ENCODE results near the gene BRD2.

The BRD2 gene

GRCh38 chr6:32973144-32974015 is 5.0 kb downstream of the BRD2 start:
- no peak for DNase-seq

GRCh38 chr6:32974016-32974333 is 5.6 kb downstream of the BRD2 start:
- no peak for DNase-seq

- no peak for DNase-seq
Observed at GRCh38 chr6:32974541-32975308, 6.3 kb downstream of the BRD2 start.

GRCh38 chr6:32975886-32976285 is 7.5 kb downstream of the BRD2 start:
- no peak for DNase-seq

GRCh38 chr6:32976334-32977069 is 8.1 kb downstream of the BRD2 start:
- no peak for DNase-seq

DNA sequence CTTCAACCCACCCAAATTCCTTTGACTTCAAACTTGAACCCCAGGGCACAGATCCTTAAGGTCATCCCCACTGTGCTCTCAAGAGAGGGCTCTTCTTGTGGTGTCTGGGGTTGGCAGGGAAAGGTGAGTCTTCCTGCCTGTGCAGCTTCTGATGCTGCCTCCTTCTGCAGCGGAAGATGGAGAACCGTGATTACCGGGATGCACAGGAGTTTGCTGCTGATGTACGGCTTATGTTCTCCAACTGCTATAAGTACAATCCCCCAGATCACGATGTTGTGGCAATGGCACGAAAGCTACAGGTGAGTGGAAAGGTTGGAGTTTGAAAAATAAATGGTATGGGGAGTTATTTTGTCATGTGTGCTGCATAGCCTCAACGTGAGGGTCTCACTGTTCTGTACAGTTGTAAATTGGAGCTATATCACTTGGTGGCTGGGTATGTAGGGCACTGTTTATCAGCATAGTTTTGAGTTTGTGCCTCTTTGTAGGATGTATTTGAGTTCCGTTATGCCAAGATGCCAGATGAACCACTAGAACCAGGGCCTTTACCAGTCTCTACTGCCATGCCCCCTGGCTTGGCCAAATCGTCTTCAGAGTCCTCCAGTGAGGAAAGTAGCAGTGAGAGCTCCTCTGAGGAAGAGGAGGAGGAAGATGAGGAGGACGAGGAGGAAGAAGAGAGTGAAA is 9.0 kb downstream of the BRD2 start:
- DNase-seq: no peak

GRCh38 chr6:32977953-32978324 is 9.5 kb downstream of the BRD2 start:
- no peak for DNase-seq

DNA sequence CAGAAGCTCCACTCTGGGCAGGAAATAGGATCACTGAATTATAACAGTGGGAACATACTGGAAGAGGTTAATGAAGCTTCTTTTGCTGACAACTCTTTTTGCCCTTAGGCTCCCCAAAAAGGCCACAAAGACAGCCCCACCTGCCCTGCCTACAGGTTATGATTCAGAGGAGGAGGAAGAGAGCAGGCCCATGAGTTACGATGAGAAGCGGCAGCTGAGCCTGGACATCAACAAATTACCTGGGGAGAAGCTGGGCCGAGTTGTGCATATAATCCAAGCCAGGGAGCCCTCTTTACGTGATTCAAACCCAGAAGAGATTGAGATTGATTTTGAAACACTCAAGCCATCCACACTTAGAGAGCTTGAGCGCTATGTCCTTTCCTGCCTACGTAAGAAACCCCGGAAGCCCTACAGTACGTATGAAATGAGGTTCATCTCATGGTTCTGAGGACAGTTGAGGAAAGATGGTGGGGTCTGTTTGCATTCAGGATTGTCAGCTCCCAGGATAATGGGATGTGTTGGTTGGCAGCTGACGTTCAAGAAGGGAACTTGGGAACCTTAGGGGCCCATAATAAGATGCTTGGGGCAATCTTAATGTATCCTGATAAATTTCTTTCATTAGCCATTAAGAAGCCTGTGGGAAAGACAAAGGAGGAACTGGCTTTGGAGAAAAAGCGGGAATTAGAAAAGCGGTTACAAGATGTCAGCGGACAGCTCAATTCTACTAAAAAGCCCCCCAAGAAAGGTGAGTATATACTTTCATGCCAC is 11.5 kb downstream of the BRD2 start:
- no peak for DNase-seq

GRCh38 chr6:32980488-32981038 is 12.2 kb downstream of the BRD2 start:
- DNase-seq: no peak

DNA sequence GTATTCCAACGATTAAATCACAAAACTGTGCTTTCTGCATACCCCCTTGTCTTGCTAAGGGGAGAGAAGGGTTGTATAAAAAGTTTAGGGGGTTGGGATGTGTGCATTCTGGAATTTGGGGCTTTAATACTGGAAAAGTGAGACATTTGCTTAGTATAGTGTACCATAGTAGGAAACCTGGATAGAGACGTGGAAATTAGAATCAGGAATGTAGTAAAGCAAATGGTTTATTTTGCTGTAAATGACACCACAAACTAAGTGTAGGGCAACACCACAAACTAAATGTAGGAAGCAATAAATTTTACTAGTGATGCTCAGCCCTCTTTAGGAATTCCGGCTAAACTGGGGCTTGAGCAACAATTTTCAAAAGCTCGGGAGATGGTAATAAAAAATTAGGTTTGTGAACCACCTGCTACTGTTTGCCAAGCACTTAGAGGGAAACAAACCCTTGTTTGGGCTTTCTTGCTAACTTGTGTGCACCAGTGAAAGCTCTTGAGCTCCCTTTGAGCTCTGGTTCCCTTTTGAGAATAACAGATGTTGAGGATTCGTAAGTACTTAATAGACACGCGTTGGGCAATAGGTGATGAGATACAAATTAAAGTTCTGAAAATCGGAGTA is 13.8 kb downstream of the BRD2 start:
- DNase-seq: peak in 1 of 2 experiments; percentile 12

DNA sequence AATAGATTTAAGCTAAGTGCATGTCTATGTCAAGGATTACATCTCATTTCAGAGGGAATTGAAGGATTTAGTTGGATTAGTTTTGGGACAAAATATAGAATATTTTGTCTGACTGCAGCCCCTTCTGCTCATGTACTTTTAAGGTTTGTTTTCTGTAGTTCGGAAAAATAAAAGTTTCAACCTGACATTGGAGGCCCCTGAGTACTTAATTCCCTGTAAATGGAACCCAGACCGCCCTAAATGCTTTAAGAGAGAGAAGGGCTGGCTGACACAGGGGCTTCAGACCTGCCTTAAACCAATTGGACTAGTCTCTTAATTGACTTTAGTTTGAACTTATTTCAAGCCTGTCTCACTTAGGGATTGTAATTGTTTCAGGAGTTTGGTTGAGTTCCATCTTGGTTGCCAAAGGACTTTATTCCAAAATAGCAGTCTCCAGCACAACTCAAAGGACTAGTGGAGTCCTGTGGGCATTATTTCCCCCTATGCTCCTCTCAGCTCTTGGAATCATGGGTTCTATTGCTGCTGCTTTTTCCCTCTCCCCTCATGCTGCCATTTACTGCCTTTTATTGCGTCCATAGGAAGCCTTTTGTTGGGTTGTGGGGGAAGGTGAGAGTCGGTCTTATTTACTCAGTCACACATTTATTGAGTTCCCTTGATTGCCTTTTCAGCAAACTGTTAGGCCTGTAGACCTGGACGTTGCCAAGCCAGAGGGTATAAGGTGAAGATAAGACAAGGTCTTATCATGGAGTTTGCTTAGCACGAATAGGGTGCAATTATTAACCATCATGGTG is 14.5 kb downstream of the BRD2 start:
- DNase-seq: no peak

GRCh38 chr6:32983493-32983848 is 15.1 kb downstream of the BRD2 start:
- DNase-seq: no peak

GRCh38 chr6:32983964-32984621 is 15.7 kb downstream of the BRD2 start:
- no peak for DNase-seq

- peak; percentile 79 to 89 for DNase-seq
Observed at GRCh38 chr6:32984622-32985389, 16.4 kb downstream of the BRD2 start.

DNA sequence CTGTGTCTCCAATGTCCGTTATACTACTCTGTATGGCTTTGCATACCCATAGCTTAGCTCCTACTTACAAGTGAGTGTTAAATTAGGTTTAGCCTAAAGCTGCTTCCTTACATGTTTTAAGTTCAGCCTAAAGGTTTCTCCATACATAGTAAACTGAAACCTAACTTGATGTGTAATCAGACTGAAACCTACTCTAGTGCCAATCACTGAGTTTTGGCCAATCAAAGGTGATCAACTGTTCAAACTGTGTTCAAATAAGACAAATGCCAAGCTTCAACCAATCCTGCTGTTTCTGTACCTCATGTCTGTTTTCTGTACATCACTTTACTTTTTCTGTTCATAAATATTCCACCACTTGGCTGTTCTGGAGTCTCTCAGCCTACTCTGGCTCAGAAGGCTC is 21.0 kb downstream of the BRD2 start:
- no peak for DNase-seq

DNA sequence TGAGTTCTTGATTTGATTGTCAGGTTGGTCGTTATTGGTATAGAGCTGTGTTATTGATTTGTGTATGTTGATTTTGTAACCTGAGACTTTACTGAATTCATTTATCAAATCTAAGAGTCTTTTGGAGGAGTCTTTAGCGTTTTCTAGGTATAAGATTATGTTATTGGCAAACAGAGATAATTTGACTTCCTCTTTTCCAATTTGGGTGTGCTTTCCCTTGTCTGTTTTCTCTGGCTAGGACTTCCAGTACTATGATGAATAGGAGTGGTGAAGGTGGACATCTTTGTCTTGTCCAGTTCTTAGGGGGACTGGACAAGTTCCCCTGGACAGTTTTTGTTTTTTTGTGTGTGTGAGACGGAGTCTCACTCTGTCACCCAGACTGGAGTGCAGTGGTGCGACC is 23.6 kb downstream of the BRD2 start:
- no peak for DNase-seq

- DNase-seq: no peak
Observed at GRCh38 chr6:32993363-32993973, 25.1 kb downstream of the BRD2 start.

DNA sequence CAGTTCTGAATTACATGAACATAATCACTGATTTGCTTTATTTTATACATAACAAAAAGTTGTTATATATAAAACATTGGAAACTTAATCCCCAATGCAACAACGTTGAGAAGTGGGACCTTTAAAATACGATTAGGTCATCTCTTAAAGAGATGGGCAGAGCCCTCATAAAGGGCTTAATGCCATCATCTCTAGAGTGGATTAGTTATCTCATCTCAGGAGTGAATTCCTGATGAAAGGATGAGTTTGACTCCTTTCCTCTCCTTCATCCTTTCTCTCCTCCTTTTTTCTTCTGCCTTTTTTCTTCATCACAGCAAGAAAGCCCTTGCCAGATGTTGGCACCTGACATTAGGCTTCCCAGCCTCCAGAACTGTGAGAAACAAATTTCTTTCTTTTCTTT is 27.1 kb downstream of the BRD2 start:
- DNase-seq: no peak

- DNase-seq: no peak
Observed at GRCh38 chr6:33000055-33000454, 31.7 kb downstream of the BRD2 start.

Measured in NCI-H187 (cell line).